ENCODE data around the gene MSH6.
A peak's percentile ranks its signal among the peaks of the same experiment; 100 is the strongest.

The MSH6 gene

GRCh38 chr2:47782381-47782670 lies 619 bp upstream of the MSH6 start:
- no peak for DNase-seq

GRCh38 chr2:47783486-47784351 lies 774 bp downstream of the MSH6 start:
- peak; percentile 58 for DNase-seq

- no peak for DNase-seq
Measured at GRCh38 chr2:47784352-47784851, 1.5 kb downstream of the MSH6 start.

GRCh38 chr2:47785986-47786385 lies 3.0 kb downstream of the MSH6 start:
- no peak for DNase-seq

- no peak for DNase-seq
Measured at GRCh38 chr2:47796090-47796697, 13.2 kb downstream of the MSH6 start.

GRCh38 chr2:47798631-47799030 lies 15.7 kb downstream of the MSH6 start:
- no peak for DNase-seq

- DNase-seq: no peak
Measured at GRCh38 chr2:47799031-47799609, 16.2 kb downstream of the MSH6 start.

- no peak for DNase-seq
Measured at GRCh38 chr2:47801118-47801517, 18.2 kb downstream of the MSH6 start.

- no peak for DNase-seq
Measured at GRCh38 chr2:47803363-47803762, 20.4 kb downstream of the MSH6 start.

GRCh38 chr2:47803770-47804169 lies 20.8 kb downstream of the MSH6 start:
- no peak for DNase-seq

GRCh38 chr2:47805850-47806249 lies 22.9 kb downstream of the MSH6 start:
- DNase-seq: no peak

GRCh38 chr2:47808614-47809013 lies 25.7 kb downstream of the MSH6 start:
- no peak for DNase-seq

GRCh38 chr2:47809903-47810302 lies 27.0 kb downstream of the MSH6 start:
- no peak for DNase-seq

GRCh38 chr2:47810850-47811249 lies 27.9 kb downstream of the MSH6 start:
- no peak for DNase-seq

GRCh38 chr2:47811668-47812067 lies 28.7 kb downstream of the MSH6 start:
- no peak for DNase-seq

GRCh38 chr2:47815764-47816163 lies 32.8 kb downstream of the MSH6 start:
- DNase-seq: no peak

- no peak for DNase-seq
Measured at GRCh38 chr2:47818777-47819176, 35.8 kb downstream of the MSH6 start.

GRCh38 chr2:47819834-47820233 lies 36.9 kb downstream of the MSH6 start:
- no peak for DNase-seq

GRCh38 chr2:47822518-47822917 lies 39.6 kb downstream of the MSH6 start:
- DNase-seq: no peak

GRCh38 chr2:47833516-47833968 lies 50.6 kb downstream of the MSH6 start:
- DNase-seq: no peak

- no peak for DNase-seq
Measured at GRCh38 chr2:47838249-47838648, 55.3 kb downstream of the MSH6 start.

GRCh38 chr2:47838686-47839085 lies 55.7 kb downstream of the MSH6 start:
- no peak for DNase-seq

- DNase-seq: no peak
Measured at GRCh38 chr2:47842846-47843245, 59.9 kb downstream of the MSH6 start.

GRCh38 chr2:47843407-47843806 lies 60.5 kb downstream of the MSH6 start:
- DNase-seq: no peak
